Measurements from ENCODE around the gene RIGI. TPM values are rescaled to one million over a fixed set of nuclear protein-coding genes. Genes with fewer than 3 reads are reported as not detected.

The RIGI gene
- polyA plus RNA-seq, 2 of the 4 experiments (the other 2 are of a cell fraction) = 4.1 to 4.8 TPM

DNA sequence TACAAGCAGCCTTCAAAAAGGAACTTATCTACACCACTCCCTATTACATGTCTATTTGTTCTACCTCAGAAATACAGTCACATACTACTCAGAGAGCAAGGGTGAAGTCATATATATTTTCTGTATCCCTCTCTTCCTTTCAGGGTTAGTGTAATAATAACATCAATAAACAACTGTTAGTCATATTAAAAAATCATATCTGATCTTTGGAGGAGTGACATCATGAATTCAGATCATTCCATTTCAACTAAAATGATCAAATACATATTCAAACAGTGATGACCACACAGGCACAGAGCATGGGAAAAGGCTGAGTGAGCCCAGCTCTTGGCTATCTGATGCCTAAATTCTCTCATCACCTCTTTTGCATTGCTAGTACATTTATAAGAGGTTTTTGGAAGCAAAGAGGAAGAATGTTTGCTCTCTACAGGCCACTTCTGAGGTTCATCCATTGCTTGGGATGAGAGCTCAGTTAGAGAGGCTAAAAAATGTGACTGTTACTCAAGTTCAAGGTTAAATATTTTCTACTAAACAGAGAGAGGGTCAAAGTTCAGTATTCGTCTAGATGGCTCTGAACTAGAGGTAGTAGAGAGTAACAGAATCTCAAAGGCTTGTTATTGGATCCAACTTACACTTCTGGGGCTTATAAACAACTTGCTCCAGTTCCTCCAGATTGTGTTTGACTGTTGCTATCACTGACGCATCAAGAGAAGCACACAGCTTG is 39.0 kb downstream of the RIGI start:
- H3K4me2 ChIP-seq = peak overlapping the region; percentile 58
- ATAC-seq (peak in 1 of 2 experiments; percentile 26; a peak in 1 of 6 replicates), DNase-seq (ENCODE audit: low read depth in 1 of 2, low spot score in 1 of 2) (no peak), FAIRE-seq (no peak)
- H3K4me3 ChIP-seq = no peak overlapping the region
- no peak overlapping the region for H3K27ac ChIP-seq
- peaks cover 11% of the 10 kb centered on the region; the same call in 2 of the 3 replicates for H3K4me1 ChIP-seq
- ChIA-PET CTCF (interaction anchor here (0.5 to 2.3 kb wide), 4 partner anchors 31 to 481 kb away, joined by 3 to 7 read pairs (median 4); partner anchors contain the start of gene RIGI), POLR2A (interaction anchor here (0.6 kb wide), 1 partner anchor 25 kb away, joined by 6 read pairs; no protein-coding TSS in a partner anchor)
- TF ChIP-seq EHMT2 (IDR thresholded peaks at IDR 0.05; ENCODE audit: low read depth) = no peak
- no peak for TF ChIP-seq EP300 (IDR thresholded peaks at IDR 0.05)
- TF ChIP-seq HOXB13 (CRISPR knock-in tag; IDR thresholded peaks at IDR 0.05; ENCODE audit: low read depth) = no peak
- no peak for TF ChIP-seq FOSL2 (IDR thresholded peaks at IDR 0.05)
- no peak for TF ChIP-seq FOSL2 (CRISPR knock-in tag; IDR thresholded peaks at IDR 0.05)
- TF ChIP-seq, protein P1, sequence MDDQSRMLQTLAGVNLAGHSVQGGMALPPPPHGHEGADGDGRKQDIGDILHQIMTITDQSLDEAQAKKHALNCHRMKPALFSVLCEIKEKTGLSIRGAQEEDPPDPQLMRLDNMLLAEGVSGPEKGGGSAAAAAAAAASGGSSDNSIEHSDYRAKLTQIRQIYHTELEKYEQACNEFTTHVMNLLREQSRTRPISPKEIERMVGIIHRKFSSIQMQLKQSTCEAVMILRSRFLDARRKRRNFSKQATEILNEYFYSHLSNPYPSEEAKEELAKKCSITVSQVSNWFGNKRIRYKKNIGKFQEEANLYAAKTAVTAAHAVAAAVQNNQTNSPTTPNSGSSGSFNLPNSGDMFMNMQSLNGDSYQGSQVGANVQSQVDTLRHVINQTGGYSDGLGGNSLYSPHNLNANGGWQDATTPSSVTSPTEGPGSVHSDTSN (IDR thresholded peaks at IDR 0.05) = no peak
- TF ChIP-seq, protein P2, sequence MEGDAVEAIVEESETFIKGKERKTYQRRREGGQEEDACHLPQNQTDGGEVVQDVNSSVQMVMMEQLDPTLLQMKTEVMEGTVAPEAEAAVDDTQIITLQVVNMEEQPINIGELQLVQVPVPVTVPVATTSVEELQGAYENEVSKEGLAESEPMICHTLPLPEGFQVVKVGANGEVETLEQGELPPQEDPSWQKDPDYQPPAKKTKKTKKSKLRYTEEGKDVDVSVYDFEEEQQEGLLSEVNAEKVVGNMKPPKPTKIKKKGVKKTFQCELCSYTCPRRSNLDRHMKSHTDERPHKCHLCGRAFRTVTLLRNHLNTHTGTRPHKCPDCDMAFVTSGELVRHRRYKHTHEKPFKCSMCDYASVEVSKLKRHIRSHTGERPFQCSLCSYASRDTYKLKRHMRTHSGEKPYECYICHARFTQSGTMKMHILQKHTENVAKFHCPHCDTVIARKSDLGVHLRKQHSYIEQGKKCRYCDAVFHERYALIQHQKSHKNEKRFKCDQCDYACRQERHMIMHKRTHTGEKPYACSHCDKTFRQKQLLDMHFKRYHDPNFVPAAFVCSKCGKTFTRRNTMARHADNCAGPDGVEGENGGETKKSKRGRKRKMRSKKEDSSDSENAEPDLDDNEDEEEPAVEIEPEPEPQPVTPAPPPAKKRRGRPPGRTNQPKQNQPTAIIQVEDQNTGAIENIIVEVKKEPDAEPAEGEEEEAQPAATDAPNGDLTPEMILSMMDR (IDR thresholded peaks at IDR 0.05) = no peak
- no peak for TF ChIP-seq HDAC2 (IDR thresholded peaks at IDR 0.05)
- WGBS (ENCODE audit: missing lambda C conversion rate) = 56% methylated on average over 2 of the region's 2 CpGs
- no peaks in the 10 kb centered on the region for H3K9me3 ChIP-seq

DNA sequence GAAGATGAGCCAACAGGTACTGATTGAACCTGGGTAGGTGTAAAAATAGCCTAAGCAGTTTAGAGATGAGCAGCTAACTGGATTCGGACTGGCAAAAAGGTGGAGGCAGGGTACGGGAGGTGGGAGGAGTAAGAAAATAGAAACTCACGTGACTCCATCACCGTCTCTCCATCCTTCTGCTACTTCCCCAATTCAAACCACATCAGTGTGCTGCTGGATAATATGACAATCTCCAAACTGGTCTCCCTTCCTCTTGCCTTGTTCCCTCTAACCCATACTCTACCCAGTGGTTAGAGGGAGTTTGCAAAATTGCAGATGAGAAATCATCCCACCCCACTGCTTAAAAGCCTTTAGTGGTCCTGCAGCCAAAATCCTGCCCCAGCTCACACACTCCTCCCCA is 42.7 kb downstream of the RIGI start:
- TF ChIP-seq POLR2A (IDR thresholded peaks at IDR 0.05; ENCODE audit: low read length) = no peak
- DNase-seq (ENCODE audit: low read depth in 1 of 2, low spot score in 1 of 2) = no peak
- Histone ChIP-seq H3K4me3 (no peak overlapping the region), H3K4me2 (no peak overlapping the region), H3K9me3 (no peaks in the 10 kb centered on the region), H3K4me1 (peaks cover 11% of the 10 kb centered on the region; the same call in 2 of the 3 replicates), H3K27ac (no peak overlapping the region)
- POLR2A ChIA-PET = no interaction called here
- FAIRE-seq = no peak
- CTCF ChIA-PET = no interaction called here
- no peak for ATAC-seq
- WGBS (ENCODE audit: missing lambda C conversion rate) = 86% methylated on average over 4 of the region's 4 CpGs

Other genes with a start within 250 kb of the RIGI start
- gene ACO1, start 141.6 kb downstream of the RIGI start, polyA plus RNA-seq (2011; rRNA removed) = 40.2 and 41.0 TPM in 2 replicates
- gene ACO1, start 141.6 kb downstream of the RIGI start, polyA plus RNA-seq (2017; fragmentation: RNase III; extraction: RNeasy Plus Mini Kit Qiagen cat#74134 plus additional on column Dnase treatment) = 30.4 to 33.4 TPM (median 32.2 TPM) in 3 replicates
- gene SMIM27, start 26.1 kb upstream of the RIGI start, polyA plus RNA-seq (2011; rRNA removed) = 10.8 and 12.4 TPM in 2 replicates
- gene SMIM27, start 26.1 kb upstream of the RIGI start, polyA plus RNA-seq (2017; fragmentation: RNase III; extraction: RNeasy Plus Mini Kit Qiagen cat#74134 plus additional on column Dnase treatment) = 21.1 to 22.9 TPM (median 21.7 TPM) in 3 replicates
- gene TOPORS, start 26.4 kb upstream of the RIGI start, polyA plus RNA-seq (2011; rRNA removed) = 18.8 and 22.2 TPM in 2 replicates
- 15.2 to 19.3 TPM (median 18.2 TPM) in 3 replicates for gene TOPORS, start 26.4 kb upstream of the RIGI start, polyA plus RNA-seq (2017; fragmentation: RNase III; extraction: RNeasy Plus Mini Kit Qiagen cat#74134 plus additional on column Dnase treatment)
- gene NDUFB6, start 47.0 kb upstream of the RIGI start, polyA plus RNA-seq (2011; rRNA removed) = 64.6 and 91.0 TPM in 2 replicates
- gene NDUFB6, start 47.0 kb upstream of the RIGI start, polyA plus RNA-seq (2017; fragmentation: RNase III; extraction: RNeasy Plus Mini Kit Qiagen cat#74134 plus additional on column Dnase treatment) = 158 to 176 TPM (median 166 TPM) in 3 replicates
- 0.03 and 0.04 TPM in 2 replicates for gene TAF1L, start 109.5 kb upstream of the RIGI start, polyA plus RNA-seq (2011; rRNA removed)
- gene TAF1L, start 109.5 kb upstream of the RIGI start, polyA plus RNA-seq (2017; fragmentation: RNase III; extraction: RNeasy Plus Mini Kit Qiagen cat#74134 plus additional on column Dnase treatment) = 0.01 TPM in 1 of 3 replicates, not detected in the others

All from A549 (cell line).